HL-60 (cell line): ENCODE measurements around the gene AGO1.
"Not testable (repeated sequence)": the region's sequence is repeated elsewhere in the genome, so short reads cannot be mapped to it uniquely, and the experiment has no call there.

Source experiments
- DNase-seq, 2 experiments: peaks; one replicate each; pipeline ENCODE4 v3.0.0-alpha.2; 2010 to 2020; ENCODE audit warnings: low read depth in 1 of 2, low spot score in 1 of 2
- H3K27ac ChIP-seq: fragments of 250-450 bp; sonication (Bioruptor Pico); replicated peaks from 2 replicates; pipeline ENCODE4 v1.5.1; 2020; ENCODE audit warnings: mild to moderate bottlenecking, moderate library complexity
- H3K27me3 ChIP-seq: fragments of 250-450 bp; sonication (Bioruptor Pico); 2 replicates; pipeline ENCODE4 v1.5.1; 2021; ENCODE audit warnings: mild to moderate bottlenecking, moderate library complexity; ENCODE audit not compliant: insufficient read depth, poor library complexity, severe bottlenecking
- H3K4me3 ChIP-seq: replicated peaks from 2 replicates; pipeline ENCODE4 v1.5.1; 2011; ENCODE audit warnings: mild to moderate bottlenecking, control low read depth, low read length; ENCODE audit not compliant: insufficient read depth
- GABPA ChIP-seq: IDR thresholded peaks from 2 replicates; pipeline ENCODE4 v1.6.1; 2012; ENCODE audit warnings: low read depth
- POLR2AphosphoS5 ChIP-seq: IDR thresholded peaks from 2 replicates; pipeline ENCODE4 v1.6.1; 2012; ENCODE audit warnings: low read depth
- SPI1 ChIP-seq: IDR thresholded peaks from 2 replicates; pipeline ENCODE4 v1.6.1; 2012; ENCODE audit warnings: low read depth, mild to moderate bottlenecking, borderline replicate concordance
- TF ChIP-seq, protein P1 (sequence below): IDR thresholded peaks from 2 replicates; pipeline ENCODE4 v1.6.1; 2012; ENCODE audit warnings: low read depth; ENCODE audit not compliant: insufficient replicate concordance
- TF ChIP-seq, protein P2 (sequence below): IDR thresholded peaks from one replicate; pipeline ENCODE4 v1.5.1; 2011; ENCODE audit warnings: low read length, control low read depth, inconsistent platforms; ENCODE audit not compliant: insufficient read depth

The AGO1 gene

DNA sequence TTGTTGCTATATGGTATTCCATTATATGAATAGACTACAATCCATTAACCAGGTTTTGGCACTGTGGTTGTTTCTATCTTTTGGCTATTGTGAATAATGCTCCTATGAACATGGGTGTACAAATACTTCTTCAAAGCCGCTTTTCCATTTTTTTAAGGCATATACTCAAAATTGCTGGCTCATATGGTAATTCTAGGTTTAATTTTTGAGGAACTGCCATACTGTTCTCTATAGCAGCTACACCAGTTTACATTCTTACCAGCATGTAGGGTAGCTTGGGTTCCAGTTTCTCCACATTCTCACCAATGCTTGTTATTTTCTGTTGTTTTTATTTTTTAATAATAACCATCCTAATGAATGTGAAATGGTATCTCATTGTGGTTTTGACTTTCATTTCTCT, 19.9 kb upstream of the AGO1 start:
- H3K4me3 ChIP-seq, result no peak overlapping the region
- no peak overlapping the region for H3K27ac ChIP-seq
- no peaks in the 10 kb centered on the region for H3K27me3 ChIP-seq
- no peak for DNase-seq
- TF ChIP-seq, protein P1, sequence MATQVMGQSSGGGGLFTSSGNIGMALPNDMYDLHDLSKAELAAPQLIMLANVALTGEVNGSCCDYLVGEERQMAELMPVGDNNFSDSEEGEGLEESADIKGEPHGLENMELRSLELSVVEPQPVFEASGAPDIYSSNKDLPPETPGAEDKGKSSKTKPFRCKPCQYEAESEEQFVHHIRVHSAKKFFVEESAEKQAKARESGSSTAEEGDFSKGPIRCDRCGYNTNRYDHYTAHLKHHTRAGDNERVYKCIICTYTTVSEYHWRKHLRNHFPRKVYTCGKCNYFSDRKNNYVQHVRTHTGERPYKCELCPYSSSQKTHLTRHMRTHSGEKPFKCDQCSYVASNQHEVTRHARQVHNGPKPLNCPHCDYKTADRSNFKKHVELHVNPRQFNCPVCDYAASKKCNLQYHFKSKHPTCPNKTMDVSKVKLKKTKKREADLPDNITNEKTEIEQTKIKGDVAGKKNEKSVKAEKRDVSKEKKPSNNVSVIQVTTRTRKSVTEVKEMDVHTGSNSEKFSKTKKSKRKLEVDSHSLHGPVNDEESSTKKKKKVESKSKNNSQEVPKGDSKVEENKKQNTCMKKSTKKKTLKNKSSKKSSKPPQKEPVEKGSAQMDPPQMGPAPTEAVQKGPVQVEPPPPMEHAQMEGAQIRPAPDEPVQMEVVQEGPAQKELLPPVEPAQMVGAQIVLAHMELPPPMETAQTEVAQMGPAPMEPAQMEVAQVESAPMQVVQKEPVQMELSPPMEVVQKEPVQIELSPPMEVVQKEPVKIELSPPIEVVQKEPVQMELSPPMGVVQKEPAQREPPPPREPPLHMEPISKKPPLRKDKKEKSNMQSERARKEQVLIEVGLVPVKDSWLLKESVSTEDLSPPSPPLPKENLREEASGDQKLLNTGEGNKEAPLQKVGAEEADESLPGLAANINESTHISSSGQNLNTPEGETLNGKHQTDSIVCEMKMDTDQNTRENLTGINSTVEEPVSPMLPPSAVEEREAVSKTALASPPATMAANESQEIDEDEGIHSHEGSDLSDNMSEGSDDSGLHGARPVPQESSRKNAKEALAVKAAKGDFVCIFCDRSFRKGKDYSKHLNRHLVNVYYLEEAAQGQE, result no peak
- peak; percentile 51; the same call in 1 of the 2 replicates for TF ChIP-seq SPI1

DNA sequence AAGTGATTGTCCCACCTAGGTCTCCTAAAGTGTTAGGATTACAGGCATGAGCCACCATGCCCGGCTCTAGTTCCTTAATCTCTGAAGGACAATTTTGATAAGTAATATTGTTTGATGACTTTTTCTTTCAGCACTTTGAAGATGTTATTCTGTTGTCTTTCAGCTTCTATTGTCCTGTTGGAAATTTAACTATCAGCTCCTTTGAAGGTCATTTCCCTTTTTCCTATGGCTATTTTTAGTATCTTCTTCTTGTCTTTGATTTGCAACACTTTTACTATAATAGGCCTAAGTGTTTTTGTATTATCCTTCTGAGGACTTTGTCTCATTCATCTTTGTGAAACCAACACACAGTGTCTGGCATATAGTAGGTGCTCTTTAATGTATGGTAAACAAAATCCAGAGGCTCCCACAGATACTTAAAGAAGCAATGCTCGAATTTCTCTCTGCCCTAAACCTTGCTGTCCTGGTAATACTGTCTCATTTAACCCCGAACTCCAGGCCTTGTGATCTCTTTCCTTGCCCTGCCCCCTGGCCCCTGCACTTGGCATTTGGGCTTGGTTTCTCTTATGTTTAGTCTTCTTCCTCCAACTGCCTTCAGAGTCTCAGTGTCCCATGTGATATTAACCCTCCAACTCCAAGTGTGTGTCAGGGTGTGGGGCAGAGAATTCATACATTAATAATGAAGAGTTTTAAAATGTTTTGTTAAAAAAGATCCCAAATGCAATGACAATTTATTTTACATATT, 19.0 kb upstream of the AGO1 start:
- H3K27ac ChIP-seq, result peak overlapping the region; percentile 18
- TF ChIP-seq SPI1, result peak; percentile 41; the same call in 1 of the 2 replicates
- TF ChIP-seq, protein P1, result no peak

DNA sequence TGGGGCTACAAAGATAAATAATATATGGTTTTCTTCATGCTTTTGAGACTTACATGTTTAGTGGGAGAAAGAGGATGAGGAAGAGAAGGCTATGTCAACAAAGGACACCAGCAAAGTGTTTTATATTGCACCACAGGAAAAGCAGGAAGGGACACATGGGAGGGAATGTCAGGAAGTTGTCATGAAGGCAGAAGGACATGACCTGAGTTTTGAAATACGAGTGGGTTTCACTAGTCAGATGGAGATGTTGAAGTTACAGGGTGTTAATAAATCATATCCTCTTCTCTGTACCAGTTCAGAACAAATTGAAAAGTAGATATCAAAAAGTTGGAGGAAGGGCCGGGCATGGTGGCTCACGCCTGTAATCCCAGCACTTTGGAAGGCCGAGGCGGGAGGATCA, 18.2 kb upstream of the AGO1 start:
- Histone ChIP-seq H3K27ac (peak overlapping the region; percentile 18), H3K4me3 (no peak overlapping the region), H3K27me3 (no peaks in the 10 kb centered on the region)
- no peak for TF ChIP-seq POLR2AphosphoS5
- no peak for TF ChIP-seq GABPA
- peak; percentile 17; the same call in 1 of the 2 replicates for TF ChIP-seq SPI1
- TF ChIP-seq, protein P1, result no peak
- TF ChIP-seq, protein P2, sequence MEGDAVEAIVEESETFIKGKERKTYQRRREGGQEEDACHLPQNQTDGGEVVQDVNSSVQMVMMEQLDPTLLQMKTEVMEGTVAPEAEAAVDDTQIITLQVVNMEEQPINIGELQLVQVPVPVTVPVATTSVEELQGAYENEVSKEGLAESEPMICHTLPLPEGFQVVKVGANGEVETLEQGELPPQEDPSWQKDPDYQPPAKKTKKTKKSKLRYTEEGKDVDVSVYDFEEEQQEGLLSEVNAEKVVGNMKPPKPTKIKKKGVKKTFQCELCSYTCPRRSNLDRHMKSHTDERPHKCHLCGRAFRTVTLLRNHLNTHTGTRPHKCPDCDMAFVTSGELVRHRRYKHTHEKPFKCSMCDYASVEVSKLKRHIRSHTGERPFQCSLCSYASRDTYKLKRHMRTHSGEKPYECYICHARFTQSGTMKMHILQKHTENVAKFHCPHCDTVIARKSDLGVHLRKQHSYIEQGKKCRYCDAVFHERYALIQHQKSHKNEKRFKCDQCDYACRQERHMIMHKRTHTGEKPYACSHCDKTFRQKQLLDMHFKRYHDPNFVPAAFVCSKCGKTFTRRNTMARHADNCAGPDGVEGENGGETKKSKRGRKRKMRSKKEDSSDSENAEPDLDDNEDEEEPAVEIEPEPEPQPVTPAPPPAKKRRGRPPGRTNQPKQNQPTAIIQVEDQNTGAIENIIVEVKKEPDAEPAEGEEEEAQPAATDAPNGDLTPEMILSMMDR, result no peak
- peak; percentile 37 to 50 for DNase-seq

More for the DNA sequence above, 19.0 kb upstream of the AGO1 start:
- no peaks in the 10 kb centered on the region for H3K27me3 ChIP-seq
- H3K4me3 ChIP-seq, result no peak overlapping the region
- peak in 1 of 2 experiments; percentile 41 for DNase-seq

DNA sequence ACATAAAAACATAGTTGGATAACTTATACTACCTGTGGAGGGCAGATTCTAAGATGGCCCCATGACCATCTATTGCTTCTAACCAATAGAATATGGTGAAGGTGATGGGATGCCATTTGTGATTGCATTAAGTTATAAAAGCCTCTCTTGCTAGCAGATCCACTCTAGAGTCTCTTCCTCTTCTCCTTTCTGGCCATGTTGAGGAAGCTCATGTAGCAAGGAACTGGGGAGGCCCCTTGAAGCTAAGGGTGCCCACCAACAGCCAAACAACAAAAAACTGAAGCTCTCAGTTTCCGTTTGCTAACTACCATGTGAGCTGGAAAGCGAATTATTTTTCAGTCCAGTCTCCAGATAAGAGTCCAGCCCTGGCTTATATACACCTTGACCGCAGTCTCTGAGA, 16.0 kb upstream of the AGO1 start:
- peak; percentile 44 to 71 for DNase-seq
- TF ChIP-seq, protein P1, result no peak
- peak; percentile 84 for TF ChIP-seq SPI1
- no peaks in the 10 kb centered on the region for H3K27me3 ChIP-seq
- H3K4me3 ChIP-seq, result no peak overlapping the region
- peak overlapping the region; percentile 73 for H3K27ac ChIP-seq

DNA sequence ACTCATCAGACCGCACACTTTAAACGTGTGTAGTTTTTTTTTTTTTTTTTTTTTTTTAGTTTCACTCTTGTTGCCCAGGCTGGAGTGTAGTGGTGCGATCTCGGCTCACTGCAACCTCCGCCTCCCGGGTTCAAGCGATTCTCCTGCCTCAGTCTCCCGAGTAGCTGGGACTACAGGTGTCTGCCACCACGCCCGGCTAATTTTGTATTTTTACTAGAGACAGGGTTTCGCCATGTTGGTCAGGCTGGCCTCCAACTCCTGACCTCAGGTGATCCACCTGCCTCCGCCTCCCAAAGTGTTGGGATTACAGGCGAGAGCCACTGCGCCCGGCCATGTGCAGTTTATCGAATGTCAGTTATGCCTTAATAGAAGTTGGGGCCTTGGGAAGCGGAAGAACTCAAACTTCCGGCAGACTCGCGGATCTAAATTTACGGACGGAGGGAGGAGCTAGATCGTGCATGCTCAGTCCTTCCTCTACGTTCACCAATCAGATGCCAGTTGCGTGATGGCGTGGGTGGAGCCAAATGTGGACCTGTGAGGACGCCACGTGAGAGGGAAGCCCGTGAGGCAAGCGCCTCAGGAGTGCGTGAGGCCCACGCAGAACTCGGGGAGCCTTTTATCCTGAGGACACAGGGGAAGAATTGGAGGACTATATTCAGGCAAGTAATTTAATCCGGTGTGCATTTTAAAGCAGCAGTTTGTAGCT, 13.6 kb upstream of the AGO1 start:
- not testable (repeated sequence) for DNase-seq, H3K4me3 ChIP-seq, H3K27me3 ChIP-seq, H3K27ac ChIP-seq
